ENCODE results near the gene ITGAE.

Gene ITGAE

DNA sequence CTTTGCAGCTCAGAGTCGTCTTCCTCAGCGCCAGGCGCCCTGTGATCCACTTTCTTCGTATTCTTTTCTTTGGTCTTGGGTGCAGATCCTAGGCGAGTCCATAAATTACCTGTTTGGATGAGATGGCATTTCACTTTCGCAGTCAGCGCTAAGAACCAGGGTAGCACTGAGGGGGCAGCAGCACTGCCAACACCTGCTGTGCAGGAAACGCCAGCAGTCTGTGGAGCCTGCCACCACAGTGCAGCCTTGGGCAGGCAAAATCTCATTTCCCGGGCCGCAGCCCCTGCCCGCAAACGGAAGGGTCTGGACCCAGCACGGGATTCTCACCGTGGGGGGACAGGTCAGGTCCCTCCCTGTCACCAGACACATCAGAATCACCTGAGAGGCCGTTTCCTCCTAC lies 12.2 kb upstream of the ITGAE start:
- peaks cover 65 to 93% of the 10 kb centered on the region in 2 experiments for H3K36me3 ChIP-seq (ENCODE audit: control insufficient read depth in 2 of 2, insufficient read depth in 1 of 2, low read length in 2 of 2)
- CTCF ChIA-PET, result interaction anchor here (1.2 to 4.0 kb wide), 2 partner anchors 33 to 76 kb away, joined by 3 to 20 read pairs; partner anchors contain the start of gene NCBP3
- no peak overlapping the region for H3K27ac ChIP-seq (ENCODE audit: extremely low read depth, low read depth, low read length)

GRCh38 chr17:3812771-3813170 lies 11.8 kb upstream of the ITGAE start:
- CTCF ChIA-PET, result interaction anchor here (0.9 to 4.0 kb wide), 4 partner anchors 12 to 79 kb away, joined by 3 to 20 read pairs (median 4); partner anchors contain the start of gene NCBP3
- TF ChIP-seq, protein P1, sequence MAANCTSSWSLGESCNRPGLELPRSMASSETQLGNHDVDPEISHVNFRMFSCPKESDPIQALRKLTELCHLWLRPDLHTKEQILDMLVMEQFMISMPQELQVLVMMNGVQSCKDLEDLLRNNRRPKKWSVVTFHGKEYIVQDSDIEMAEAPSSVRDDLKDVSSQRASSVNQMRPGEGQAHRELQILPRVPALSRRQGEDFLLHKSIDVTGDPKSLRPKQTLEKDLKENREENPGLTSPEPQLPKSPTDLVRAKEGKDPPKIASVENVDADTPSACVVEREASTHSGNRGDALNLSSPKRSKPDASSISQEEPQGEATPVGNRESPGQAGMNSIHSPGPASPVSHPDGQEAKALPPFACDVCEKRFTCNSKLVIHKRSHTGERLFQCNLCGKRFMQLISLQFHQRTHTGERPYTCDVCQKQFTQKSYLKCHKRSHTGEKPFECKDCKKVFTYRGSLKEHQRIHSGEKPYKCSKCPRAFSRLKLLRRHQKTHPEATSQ (tag by site-specific recombination; IDR thresholded peaks at IDR 0.05), result no peak
- TF ChIP-seq ZNF426 (tag by site-specific recombination; IDR thresholded peaks at IDR 0.05), result no peak
- Histone ChIP-seq H3K9me3 (ENCODE audit: control insufficient read depth, insufficient read depth, low read depth, low read length) (no peaks in the 10 kb centered on the region), H3K27ac (ENCODE audit: extremely low read depth, low read depth, low read length) (no peak overlapping the region), H3K36me3 (ENCODE audit: control insufficient read depth in 2 of 2, insufficient read depth in 1 of 2, low read length in 2 of 2) (peaks cover 63 to 93% of the 10 kb centered on the region in 2 experiments), H3K4me1 (ENCODE audit: control insufficient read depth, insufficient read depth, low read length) (no peaks in the 10 kb centered on the region), H3K4me3 (ENCODE audit: low read depth, low read length) (no peak overlapping the region)
- POLR2A ChIA-PET, result interaction anchor here (0.6 to 1.2 kb wide), 2 partner anchors 31 to 74 kb away, joined by 3 to 5 read pairs; no protein-coding TSS in a partner anchor

More for the DNA sequence above, 12.2 kb upstream of the ITGAE start:
- TF ChIP-seq ZNF529 (tag by site-specific recombination; IDR thresholded peaks at IDR 0.05; ENCODE audit: insufficient replicate concordance) (no peak), ZNF214 (tag by site-specific recombination; IDR thresholded peaks at IDR 0.05; ENCODE audit: borderline replicate concordance) (no peak), ZNF292 (tag by site-specific recombination; IDR thresholded peaks at IDR 0.05; ENCODE audit: borderline replicate concordance, low read depth) (no peak), ZNF341 (tag by site-specific recombination; IDR thresholded peaks at IDR 0.05; ENCODE audit: low read depth) (no peak), TSHZ1 (tag by site-specific recombination; IDR thresholded peaks at IDR 0.05; ENCODE audit: borderline replicate concordance) (no peak)
- no peaks in the 10 kb centered on the region for H3K4me1 ChIP-seq (ENCODE audit: control insufficient read depth, insufficient read depth, low read length)
- H3K4me3 ChIP-seq (ENCODE audit: low read depth, low read length), result no peak overlapping the region
- H3K9me3 ChIP-seq (ENCODE audit: control insufficient read depth, insufficient read depth, low read depth, low read length), result no peaks in the 10 kb centered on the region
- POLR2A ChIA-PET, result interaction anchor here (0.6 kb wide), 1 partner anchor 74 kb away, joined by 5 read pairs; no protein-coding TSS in a partner anchor

DNA sequence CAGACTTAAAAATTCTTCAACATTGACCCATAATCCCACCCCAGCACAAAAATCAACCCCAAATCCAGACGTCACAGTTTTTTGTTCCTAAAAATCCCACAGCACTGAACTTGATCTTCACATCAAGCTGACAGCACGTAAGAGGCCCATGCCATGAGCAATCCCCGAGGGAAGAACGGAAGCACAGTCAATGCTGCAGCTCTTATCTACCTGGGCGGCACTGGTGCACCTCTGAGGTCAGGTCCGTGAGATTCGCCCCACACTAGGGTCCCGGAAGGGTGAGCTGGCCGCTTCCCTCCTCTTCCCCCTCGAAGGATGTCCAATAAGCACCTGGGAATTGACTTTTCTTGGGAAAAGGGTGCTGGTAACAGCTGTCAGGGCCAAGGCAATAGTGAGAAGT lies 11.3 kb upstream of the ITGAE start:
- no peak for TF ChIP-seq KLF16 (tag by site-specific recombination; IDR thresholded peaks at IDR 0.05)
- TF ChIP-seq GLI4 (tag by site-specific recombination; IDR thresholded peaks at IDR 0.05), result no peak
- TF ChIP-seq EGR2 (tag by site-specific recombination; IDR thresholded peaks at IDR 0.05; ENCODE audit: low read depth), result no peak
- TF ChIP-seq ZNF157 (tag by site-specific recombination; IDR thresholded peaks at IDR 0.05), result no peak
- no peaks in the 10 kb centered on the region for H3K9me3 ChIP-seq (ENCODE audit: control insufficient read depth, insufficient read depth, low read depth, low read length)
- H3K4me1 ChIP-seq (ENCODE audit: control insufficient read depth, insufficient read depth, low read length), result no peaks in the 10 kb centered on the region
- CTCF ChIA-PET, result interaction anchor here (0.6 to 4.0 kb wide), 7 partner anchors 13 to 78 kb away, joined by 3 to 20 read pairs (median 4); partner anchors contain the start of gene NCBP3
- POLR2A ChIA-PET, result interaction anchor here (1.2 kb wide), 1 partner anchor 32 kb away, joined by 3 read pairs; no protein-coding TSS in a partner anchor
- H3K36me3 ChIP-seq (ENCODE audit: control insufficient read depth in 2 of 2, insufficient read depth in 1 of 2, low read length in 2 of 2), result peaks cover 62 to 96% of the 10 kb centered on the region in 2 experiments
- no peak overlapping the region for H3K4me3 ChIP-seq (ENCODE audit: low read depth, low read length)
- no peak overlapping the region for H3K27ac ChIP-seq (ENCODE audit: extremely low read depth, low read depth, low read length)

DNA sequence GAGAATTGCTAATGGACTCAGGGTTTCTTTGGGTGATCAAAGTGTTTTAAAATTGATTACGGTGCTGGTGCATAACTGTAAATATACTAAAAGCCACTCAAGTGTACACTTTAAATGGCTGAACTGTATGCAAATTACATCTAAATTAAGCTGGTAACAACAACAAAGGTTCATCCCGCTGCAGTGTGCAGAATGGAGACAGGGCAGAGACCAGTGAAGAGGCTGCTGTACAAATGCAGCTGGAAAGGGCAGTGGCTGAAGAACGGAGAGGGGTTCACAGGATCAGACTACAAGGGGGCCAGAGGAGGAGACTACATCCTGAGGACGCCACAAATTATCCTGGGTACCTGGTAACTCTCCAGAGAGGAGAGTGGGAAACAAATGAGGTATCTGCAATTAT lies 9.0 kb upstream of the ITGAE start:
- TF ChIP-seq, protein P2, sequence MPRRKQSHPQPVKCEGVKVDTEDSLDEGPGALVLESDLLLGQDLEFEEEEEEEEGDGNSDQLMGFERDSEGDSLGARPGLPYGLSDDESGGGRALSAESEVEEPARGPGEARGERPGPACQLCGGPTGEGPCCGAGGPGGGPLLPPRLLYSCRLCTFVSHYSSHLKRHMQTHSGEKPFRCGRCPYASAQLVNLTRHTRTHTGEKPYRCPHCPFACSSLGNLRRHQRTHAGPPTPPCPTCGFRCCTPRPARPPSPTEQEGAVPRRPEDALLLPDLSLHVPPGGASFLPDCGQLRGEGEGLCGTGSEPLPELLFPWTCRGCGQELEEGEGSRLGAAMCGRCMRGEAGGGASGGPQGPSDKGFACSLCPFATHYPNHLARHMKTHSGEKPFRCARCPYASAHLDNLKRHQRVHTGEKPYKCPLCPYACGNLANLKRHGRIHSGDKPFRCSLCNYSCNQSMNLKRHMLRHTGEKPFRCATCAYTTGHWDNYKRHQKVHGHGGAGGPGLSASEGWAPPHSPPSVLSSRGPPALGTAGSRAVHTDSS (tag by site-specific recombination; IDR thresholded peaks at IDR 0.05), result no peak
- no peak for TF ChIP-seq SP7 (tag by site-specific recombination; IDR thresholded peaks at IDR 0.05)
- TF ChIP-seq, protein P3, sequence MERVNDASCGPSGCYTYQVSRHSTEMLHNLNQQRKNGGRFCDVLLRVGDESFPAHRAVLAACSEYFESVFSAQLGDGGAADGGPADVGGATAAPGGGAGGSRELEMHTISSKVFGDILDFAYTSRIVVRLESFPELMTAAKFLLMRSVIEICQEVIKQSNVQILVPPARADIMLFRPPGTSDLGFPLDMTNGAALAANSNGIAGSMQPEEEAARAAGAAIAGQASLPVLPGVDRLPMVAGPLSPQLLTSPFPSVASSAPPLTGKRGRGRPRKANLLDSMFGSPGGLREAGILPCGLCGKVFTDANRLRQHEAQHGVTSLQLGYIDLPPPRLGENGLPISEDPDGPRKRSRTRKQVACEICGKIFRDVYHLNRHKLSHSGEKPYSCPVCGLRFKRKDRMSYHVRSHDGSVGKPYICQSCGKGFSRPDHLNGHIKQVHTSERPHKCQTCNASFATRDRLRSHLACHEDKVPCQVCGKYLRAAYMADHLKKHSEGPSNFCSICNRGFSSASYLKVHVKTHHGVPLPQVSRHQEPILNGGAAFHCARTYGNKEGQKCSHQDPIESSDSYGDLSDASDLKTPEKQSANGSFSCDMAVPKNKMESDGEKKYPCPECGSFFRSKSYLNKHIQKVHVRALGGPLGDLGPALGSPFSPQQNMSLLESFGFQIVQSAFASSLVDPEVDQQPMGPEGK (tag by site-specific recombination; IDR thresholded peaks at IDR 0.05), result no peak
- no peak overlapping the region for H3K4me3 ChIP-seq (ENCODE audit: low read depth, low read length)
- no peaks in the 10 kb centered on the region for H3K9me3 ChIP-seq (ENCODE audit: control insufficient read depth, insufficient read depth, low read depth, low read length)
- ChIA-PET POLR2A (interaction anchor here (0.5 kb wide), 1 partner anchor 13 kb away, joined by 3 read pairs; no protein-coding TSS in a partner anchor), CTCF (interaction anchor here (0.6 to 4.0 kb wide), 5 partner anchors 12 to 1318 kb away, joined by 3 to 20 read pairs (median 4); no protein-coding TSS in a partner anchor)
- peaks cover 54 to 89% of the 10 kb centered on the region in 2 experiments for H3K36me3 ChIP-seq (ENCODE audit: control insufficient read depth in 2 of 2, insufficient read depth in 1 of 2, low read length in 2 of 2)
- no peaks in the 10 kb centered on the region for H3K4me1 ChIP-seq (ENCODE audit: control insufficient read depth, insufficient read depth, low read length)
- H3K27ac ChIP-seq (ENCODE audit: extremely low read depth, low read depth, low read length), result no peak overlapping the region

Data from HEK293 (cell line).